GM18499 (cell line): Measurements from ENCODE around the gene CAPNS1.

Experiments
- ATAC-seq: cut with Tn5 transposase; IDR thresholded peaks from one replicate; pipeline ENCODE4 v1.9.1; 2021; ENCODE audit warnings: moderate number of reproducible peaks; ENCODE audit not compliant: insufficient read depth, unreplicated experiment

Gene CAPNS1

DNA sequence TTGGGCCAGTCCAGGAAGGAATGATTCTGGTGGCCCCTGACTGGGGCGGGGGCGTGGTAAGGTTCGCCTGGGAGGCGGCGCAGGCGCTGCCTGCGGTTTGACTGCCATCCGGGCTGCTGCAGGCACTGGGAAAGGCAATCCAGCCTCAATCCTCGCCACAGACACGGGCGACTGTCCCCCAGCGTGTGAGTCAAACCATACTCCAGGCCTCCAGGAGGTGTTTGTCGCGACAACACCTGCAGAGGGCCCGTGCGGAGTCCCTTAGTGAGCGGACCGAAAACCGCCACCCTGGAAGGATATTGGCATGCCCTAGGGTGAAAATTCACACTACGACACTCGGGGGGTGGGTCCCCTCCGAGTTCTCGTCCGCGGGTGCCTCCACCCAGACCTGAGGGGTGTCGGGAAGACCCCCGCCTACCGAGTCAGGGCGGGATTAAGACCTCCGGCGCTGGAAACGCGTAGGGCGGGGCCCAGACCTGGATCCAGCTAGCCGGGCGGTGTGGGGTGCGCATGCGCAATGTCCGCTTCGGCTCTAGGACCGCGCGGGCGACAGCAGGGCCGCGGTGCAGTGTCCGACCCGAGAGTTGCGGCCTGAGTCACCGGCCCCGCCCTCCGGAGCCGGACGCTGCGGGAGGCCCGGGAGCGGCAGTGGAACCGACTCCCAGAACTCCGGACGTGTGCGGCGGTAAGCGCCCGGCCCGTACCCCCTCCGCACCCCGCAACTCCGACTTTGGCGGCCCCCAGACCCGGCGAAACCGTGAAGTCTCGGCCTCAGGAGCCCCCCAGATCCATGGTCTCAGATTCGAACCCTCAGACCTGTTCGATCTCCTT, at the start of gene CAPNS1:
Gene CAPNS1, plus strand, starts transcription at position 594 of the 831 bp plus-strand sequence. CDS start 946 bp downstream, outside the sequence.
- peak; percentile 56 for ATAC-seq

- no peak for ATAC-seq
Measured at GRCh38 chr19:36090910-36091695, 48.8 kb upstream of the CAPNS1 start.

GRCh38 chr19:36092566-36092965, 47.3 kb upstream of the CAPNS1 start:
- no peak for ATAC-seq

DNA sequence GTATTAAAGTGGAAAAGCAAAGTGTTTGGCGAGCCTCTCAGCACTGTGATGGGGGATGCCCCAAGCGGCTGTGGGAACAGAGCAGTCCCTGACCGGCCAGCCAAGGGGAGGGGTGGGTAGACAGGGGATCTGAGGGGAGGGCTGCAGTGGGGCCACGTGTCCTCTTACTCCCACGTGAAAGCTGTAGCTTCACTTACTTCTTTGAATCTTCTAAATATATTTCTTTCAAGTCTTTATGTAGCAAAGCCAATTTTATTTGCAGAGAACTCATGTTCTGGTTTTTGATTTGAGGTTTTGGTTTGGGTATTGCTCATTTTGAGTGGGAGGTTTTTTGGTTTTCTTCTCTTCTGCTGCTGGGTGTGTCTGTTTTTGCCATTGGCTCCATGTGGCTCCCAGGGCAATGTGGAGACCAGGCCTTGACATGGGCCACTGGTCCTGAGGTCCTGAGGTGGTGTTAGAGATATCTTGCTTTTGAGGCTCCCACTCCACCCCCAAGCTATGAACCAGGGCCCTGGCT, 46.7 kb upstream of the CAPNS1 start:
- ATAC-seq: no peak

DNA sequence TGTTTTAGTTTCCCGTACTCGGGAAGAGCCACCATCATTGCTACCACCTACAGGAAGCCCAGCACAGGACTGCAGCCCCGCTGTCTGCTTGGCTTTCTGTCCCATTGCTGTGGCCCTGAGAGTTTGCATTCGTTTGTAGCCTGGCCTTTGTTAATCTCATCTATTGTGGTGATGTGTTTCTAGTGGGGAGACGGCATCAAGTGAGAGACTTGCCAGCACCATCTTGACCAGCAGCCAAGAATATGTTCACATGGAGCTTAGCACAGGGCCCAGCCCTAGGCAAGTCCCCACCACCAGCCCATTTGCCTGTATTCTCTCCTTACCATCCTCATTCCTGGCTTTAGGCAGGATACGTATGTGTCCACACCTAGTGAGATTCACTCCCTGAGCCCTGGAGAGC, 46.2 kb upstream of the CAPNS1 start:
- no peak for ATAC-seq

DNA sequence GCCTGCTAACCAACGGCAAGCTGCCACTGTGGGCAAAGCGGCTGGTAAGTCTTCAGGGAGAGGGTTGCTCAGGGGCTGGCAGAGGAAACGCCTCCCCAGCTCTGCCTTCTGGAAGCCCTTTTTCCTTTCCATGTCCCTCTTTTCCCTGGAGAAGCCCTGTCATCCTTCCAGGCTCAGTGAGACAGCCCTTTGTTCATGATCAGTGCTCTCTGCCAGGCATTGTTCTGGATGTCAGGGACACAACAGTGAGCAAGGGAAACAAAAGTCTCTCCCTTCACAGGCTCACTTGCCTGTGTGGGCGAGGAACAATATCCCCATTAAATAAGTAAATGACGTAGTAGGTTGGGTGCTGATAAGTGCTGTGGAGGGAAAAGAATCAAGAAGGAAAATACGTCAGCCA, 42.8 kb upstream of the CAPNS1 start:
- ATAC-seq: no peak

- no peak for ATAC-seq
Measured at GRCh38 chr19:36099166-36099785, 40.6 kb upstream of the CAPNS1 start.

- no peak for ATAC-seq
Measured at GRCh38 chr19:36100476-36100875, 39.4 kb upstream of the CAPNS1 start.

DNA sequence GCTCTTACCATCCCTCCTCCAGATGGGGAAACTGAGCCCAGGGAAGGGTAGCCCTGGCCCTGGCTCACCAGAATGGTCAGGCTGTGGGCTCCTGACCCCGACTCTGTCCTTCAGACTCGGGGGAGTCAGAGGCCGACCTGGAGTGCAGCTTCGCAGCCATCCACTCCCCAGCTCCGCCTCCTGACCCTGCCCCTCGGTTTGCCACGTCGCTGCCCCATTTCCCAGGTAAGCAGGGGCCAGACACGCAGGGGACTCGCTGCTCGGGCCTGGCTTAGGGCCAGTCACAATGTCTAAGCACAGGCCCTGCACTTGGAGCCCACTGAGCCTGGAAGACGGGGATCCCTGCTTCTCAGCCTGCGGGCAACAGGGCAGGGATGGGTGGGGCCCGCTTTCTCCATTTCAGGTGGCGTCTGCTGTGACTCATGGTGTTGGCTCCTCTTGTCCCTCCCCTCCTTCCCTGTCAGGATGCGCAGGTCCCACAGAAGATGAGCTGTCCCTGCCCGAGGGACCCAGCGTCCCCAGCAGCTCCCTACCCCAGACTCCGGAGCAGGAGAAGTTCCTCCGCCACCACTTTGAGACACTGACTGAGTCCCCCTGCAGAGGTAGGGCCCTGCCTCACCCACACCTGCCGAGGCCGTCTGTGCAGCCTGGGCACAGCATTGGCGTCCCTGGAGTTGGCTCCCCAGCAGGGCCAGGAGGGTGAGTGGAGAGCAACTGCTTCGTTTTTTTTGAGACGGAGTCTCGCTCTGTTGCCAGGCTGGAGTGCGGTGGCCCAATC, 38.1 kb upstream of the CAPNS1 start:
- no peak for ATAC-seq

DNA sequence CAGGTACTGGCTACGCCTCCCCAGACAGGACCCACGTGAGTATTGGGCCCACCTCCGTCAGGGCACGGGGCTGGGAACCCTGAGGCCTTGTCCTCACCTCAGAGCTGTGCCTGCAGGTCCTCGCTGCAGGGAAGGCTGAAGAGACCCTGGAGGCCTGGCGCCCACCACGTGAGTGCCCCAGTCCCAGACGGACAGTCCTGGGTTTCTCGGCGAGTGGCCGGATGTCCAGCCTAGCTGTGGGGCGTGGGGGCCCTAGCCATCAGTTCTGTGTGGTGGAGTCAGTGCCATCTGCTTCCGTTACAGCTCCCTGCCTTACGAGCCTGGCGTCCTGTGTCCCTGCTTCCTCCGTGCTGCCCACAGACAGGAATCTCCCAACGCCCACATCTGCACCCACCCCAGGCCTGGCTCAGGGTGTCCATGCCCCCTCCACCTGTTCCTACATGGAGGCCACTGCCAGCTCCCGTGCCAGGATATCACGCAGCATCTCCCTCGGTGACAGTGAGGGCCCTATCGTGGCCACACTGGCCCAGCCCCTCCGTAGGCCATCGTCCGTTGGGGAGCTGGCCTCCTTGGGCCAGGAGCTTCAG, 36.7 kb upstream of the CAPNS1 start:
- no peak for ATAC-seq

DNA sequence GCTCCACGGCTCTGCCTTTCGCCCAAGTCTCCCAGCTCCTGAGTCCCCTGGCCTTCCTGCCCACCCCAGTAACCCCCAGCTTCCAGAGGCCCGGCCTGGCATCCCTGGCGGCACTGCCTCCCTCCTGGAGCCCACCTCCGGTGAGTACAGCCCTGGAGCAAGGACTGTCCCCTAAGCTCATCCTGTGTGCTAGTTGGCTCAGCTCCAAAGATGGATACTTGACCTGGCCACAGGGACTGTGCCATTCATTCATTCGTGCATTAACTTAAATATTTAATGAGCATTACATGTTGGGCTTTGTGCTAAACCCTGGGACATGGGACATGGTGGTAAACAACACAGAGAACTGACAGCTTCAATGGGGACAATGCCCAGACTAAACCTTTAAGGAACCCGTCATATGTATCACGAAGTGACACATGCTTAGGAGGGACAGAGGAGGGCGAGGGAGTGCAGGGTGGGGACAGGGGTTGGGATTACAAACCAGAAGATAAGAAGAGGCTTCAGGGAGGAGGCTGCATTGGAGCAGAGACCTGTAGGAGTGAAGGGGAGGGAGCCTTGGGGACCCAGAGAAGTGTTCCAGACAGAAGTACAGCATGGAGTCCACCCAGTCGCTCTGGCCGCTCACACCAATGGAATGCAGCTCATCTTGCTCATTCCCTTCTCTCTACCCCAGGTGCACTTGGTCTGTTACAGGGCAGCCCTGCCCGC, 35.9 kb upstream of the CAPNS1 start:
- no peak for ATAC-seq

GRCh38 chr19:36106441-36106840, 33.4 kb upstream of the CAPNS1 start:
- no peak for ATAC-seq

GRCh38 chr19:36106991-36107390, 32.9 kb upstream of the CAPNS1 start:
- ATAC-seq: no peak

- ATAC-seq: no peak
Measured at GRCh38 chr19:36108684-36109083, 31.2 kb upstream of the CAPNS1 start.

GRCh38 chr19:36110487-36111199, 29.2 kb upstream of the CAPNS1 start, which contains the start of gene OVOL3:
Gene OVOL3 (plus strand): TSS chr19:36111143. CDS start chr19:36111203, 60 bp downstream.
- no peak for ATAC-seq

DNA sequence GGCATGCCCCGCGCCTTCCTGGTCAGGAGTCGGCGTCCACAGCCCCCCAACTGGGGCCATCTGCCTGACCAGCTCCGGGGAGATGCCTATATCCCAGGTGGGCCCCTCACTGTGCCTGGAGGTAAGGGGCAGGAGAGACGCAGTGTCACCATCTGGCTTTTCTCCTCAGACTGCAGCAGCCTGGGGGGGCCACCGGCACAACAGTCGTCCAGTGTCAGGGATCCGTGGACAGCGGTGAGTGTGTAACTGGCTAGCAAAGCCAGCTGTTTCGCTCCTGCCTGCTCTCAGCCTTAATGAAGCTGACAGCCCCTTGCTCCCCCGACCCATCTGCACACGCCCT, 28.7 kb upstream of the CAPNS1 start:
- ATAC-seq: no peak

- ATAC-seq: no peak
Measured at GRCh38 chr19:36112678-36113077, 27.2 kb upstream of the CAPNS1 start.

DNA sequence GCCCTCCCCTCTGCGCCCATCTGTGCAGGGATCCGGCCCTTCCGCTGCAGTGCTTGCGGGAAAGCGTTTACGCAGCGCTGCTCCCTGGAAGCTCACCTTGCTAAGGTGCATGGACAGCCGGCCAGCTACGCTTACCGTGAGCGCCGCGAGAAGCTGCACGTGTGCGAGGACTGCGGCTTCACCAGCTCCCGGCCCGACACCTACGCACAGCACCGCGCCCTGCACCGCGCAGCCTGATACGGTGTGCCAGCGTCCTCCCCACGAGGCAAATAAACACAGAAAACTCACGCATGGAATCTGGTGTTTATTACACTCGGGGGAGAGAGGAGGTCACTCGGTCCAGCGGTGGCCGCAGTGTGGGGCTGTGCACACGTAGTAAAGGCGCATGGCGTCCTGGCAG, 26.4 kb upstream of the CAPNS1 start:
- ATAC-seq: no peak
